Thyroid gland (tissue), 4 donors: ENCODE measurements around the gene RNF213. TPM values are rescaled to one million over a fixed set of nuclear protein-coding genes. Genes with fewer than 3 reads are reported as not detected.

Source experiments
- DNase-seq, 2 donors: peaks; one replicate each; pipeline ENCODE4 v3.0.0-alpha.2; 2019
- H3K27ac ChIP-seq, 3 donors: fragments of 200-600 bp; sonication (generic); 1 replicate in 2 of 3; 2 replicates in 1 of 3; pipeline ENCODE4 v1.5.1; 2016 to 2019; ENCODE audit warnings: mild to moderate bottlenecking in 1 of 3, moderate library complexity in 1 of 3
- H3K27me3 ChIP-seq: fragments of 200-600 bp; sonication (generic); one replicate; pipeline ENCODE4 v1.5.1; 2019
- H3K36me3 ChIP-seq, 2 donors: fragments of 200-600 bp; sonication (generic); one replicate each; pipeline ENCODE4 v1.5.1; 2016 to 2019
- H3K4me1 ChIP-seq, 2 donors: fragments of 200-600 bp; sonication (generic); one replicate each; pipeline ENCODE4 v1.5.1; 2017 to 2019
- H3K4me3 ChIP-seq, 3 donors: fragments of 200-600 bp; sonication (generic); replicated peaks in 1 of 3; 1 replicate in 2 of 3; 2 replicates in 1 of 3; pipeline ENCODE4 v1.5.1; 2016; ENCODE audit warnings: mild to moderate bottlenecking in 1 of 3
- H3K9me3 ChIP-seq: fragments of 200-600 bp; sonication (generic); one replicate; pipeline ENCODE4 v1.5.1; 2017
- CTCF ChIP-seq, 6 experiments: fragments of 200-600 bp in 3 of 6; fragments of 450-650 bp in 3 of 6; sonication (generic) in 3 of 6; IDR thresholded peaks; one replicate each; pipeline ENCODE4 v1.5.1; 2016 to 2019; ENCODE audit warnings: antibody characterized with exemption in 6 of 6, mild to moderate bottlenecking in 2 of 6, inconsistent platforms in 1 of 6, moderate library complexity in 1 of 6
- POLR2A ChIP-seq, 2 donors: fragments of 450-650 bp; IDR thresholded peaks; one replicate each; pipeline ENCODE4 v1.6.1; 2017; ENCODE audit warnings: antibody characterized with exemption in 2 of 2, mild to moderate bottlenecking in 2 of 2, moderate library complexity in 1 of 2
- WGBS, 2 donors: methylation state at CpG; one replicate each; pipeline ENCODE4 v1.1.5; 2017; 5-methylcytosine and 5-hydroxymethylcytosine counted together
- intact Hi-C: fragments of 100-400 bp; cut with DNase I; formaldehyde crosslinking; loops from one replicate; pipeline ENCODE4 v1.15.1; 2023
- total RNA-seq, 4 donors: library from RNA; depleted of rRNA; stranded (reverse); fragments of >200 nt; gene quantifications; one replicate each; pipeline ENCODE4 v1.2.3, GENCODE V29; 2016

The RNF213 gene
- total RNA-seq, 4 donors from 2014 or later = 107 to 245 (median 187) TPM

- intact Hi-C loops = no loop called here
- no peak for DNase-seq
- TF ChIP-seq CTCF (IDR thresholded peaks at IDR 0.05) = no peak
- TF ChIP-seq POLR2A (IDR thresholded peaks at IDR 0.05) = no peak
- H3K27ac ChIP-seq = no peak overlapping the region
- H3K4me3 ChIP-seq = no peak overlapping the region
- WGBS, 2 donors = 90 to 92% methylated on average over 15 to 26 of the region's 26 CpGs
- peaks cover 28 to 40% of the 10 kb centered on the region in 2 donors for H3K36me3 ChIP-seq
- H3K27me3 ChIP-seq = no peaks in the 10 kb centered on the region
- H3K9me3 ChIP-seq = no peaks in the 10 kb centered on the region
- peaks cover 12 to 18% of the 10 kb centered on the region in 2 donors for H3K4me1 ChIP-seq
Measured at GRCh38 chr17:80248894-80249710, 11.6 kb upstream of the RNF213 start.

DNA sequence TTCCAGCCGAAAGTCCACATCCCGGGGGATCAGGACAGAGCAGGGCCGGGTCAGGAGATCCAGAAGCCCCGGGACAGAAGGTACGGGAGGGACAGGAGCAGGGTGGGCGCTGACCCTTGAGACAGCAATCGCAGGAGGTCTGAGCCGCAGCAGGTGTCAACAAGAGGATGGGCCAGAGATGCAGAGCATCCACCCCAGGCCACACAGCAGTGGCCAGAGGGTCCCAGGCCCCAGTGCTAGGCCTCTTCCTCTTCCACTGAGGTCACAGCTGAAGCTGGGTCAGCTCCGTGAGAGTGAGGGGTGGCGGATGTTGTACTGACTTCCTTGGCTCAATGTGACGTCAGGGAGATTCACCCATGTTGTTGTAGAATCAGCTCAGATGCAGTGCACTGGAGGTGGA, 8.7 kb upstream of the RNF213 start:
- Histone ChIP-seq H3K4me3 (no peak overlapping the region), H3K27me3 (no peaks in the 10 kb centered on the region), H3K4me1 (peaks cover 32 to 45% of the 10 kb centered on the region in 2 donors), H3K9me3 (no peaks in the 10 kb centered on the region), H3K36me3 (peaks cover 8 to 20% of the 10 kb centered on the region in 2 donors), H3K27ac (peak overlapping the region in 2 of 3 donors; percentile 84 to 94)
- WGBS, 2 donors = 91 to 92% methylated on average over 11 of the region's 11 CpGs
- intact Hi-C loops = no loop called here
- no peak for TF ChIP-seq POLR2A (IDR thresholded peaks at IDR 0.05)
- TF ChIP-seq CTCF (IDR thresholded peaks at IDR 0.05) = no peak
- DNase-seq = no peak

DNA sequence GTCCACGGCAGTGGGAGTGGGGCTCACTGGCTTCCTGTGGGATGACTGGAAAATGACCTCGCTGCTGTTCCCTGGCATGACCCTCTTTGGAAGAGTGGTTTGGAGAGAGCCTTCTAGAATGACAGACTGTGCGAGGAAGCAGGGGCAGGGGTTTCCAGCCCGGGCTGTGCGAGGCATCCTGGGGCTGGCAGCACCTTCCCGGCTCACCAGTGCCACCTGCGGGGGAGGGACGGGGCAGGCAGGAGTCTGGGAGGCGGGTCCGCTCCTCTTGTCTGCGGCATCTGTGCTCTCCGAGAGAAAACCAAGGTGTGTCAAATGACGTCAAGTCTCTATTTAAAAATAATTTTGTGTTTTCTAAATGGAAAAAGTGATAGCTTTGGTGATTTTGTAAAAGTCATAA, 7.8 kb upstream of the RNF213 start:
- Histone ChIP-seq H3K27ac (peak overlapping the region; percentile 84 to 96 (median 94)), H3K4me1 (peaks cover 32 to 45% of the 10 kb centered on the region in 2 donors), H3K9me3 (no peaks in the 10 kb centered on the region), H3K4me3 (no peak overlapping the region), H3K36me3 (peaks cover 6 to 20% of the 10 kb centered on the region in 2 donors), H3K27me3 (no peaks in the 10 kb centered on the region)
- TF ChIP-seq CTCF (IDR thresholded peaks at IDR 0.05) (peak in 4 of 6 experiments; percentile 30 to 57 (median 44)), POLR2A (IDR thresholded peaks at IDR 0.05) (no peak)
- intact Hi-C loops = no loop called here
- peak; percentile 69 to 72 for DNase-seq
- 49% methylated on average over 13 of the region's 13 CpGs for WGBS, 2 donors

DNA sequence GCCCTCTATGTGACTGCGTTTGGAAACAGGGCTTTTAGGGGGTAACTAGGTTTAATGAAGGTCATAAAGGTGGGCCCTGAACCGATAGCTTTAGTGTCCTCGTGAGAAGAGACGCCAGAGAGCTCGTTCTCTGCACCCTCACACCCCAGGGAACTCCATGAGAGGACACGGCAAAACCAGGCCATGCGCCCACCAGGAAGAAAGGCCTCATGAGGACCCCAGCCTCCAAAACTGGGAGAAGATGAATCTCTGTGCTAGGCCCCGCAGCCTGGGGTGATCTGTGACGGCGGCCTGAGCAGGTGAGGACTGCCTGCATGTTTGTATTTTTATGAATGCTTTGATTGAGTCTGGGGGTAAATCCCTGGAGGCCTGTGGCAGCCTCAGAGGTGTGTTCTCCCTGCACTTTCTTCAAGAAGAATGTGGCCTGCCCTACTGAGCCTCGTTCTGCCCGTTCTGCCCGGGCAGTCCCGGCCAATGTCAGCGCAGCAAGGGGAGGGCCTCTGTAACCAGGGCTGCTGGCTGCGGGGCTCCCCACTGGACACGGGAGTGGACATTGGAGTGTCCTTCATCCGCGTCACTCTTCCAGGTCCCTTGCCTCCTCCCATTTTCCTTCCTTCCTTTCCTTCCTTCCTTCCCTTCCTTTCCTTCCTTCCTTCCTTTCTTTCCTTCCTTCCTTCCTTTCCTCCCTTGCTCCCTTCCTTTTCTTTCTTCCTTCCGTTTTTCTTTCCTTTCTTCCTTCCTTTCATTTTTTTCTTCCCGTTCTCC, 6.8 kb upstream of the RNF213 start:
- intact Hi-C loops = no loop called here

More for the DNA sequence above, 6.8 kb upstream of the RNF213 start:
- peak overlapping the region; percentile 84 to 96 (median 94) for H3K27ac ChIP-seq
- peaks cover 32 to 45% of the 10 kb centered on the region in 2 donors for H3K4me1 ChIP-seq
- peak; percentile 94 to 96 for DNase-seq
- peaks cover 6 to 16% of the 10 kb centered on the region in 2 donors for H3K36me3 ChIP-seq
- 42 to 59% methylated on average over 18 to 21 of the region's 21 CpGs for WGBS, 2 donors
- no peaks in the 10 kb centered on the region for H3K9me3 ChIP-seq
- H3K4me3 ChIP-seq = no peak overlapping the region
- no peak for TF ChIP-seq CTCF (IDR thresholded peaks at IDR 0.05)
- peak in 1 of 2 donors; percentile 74 for TF ChIP-seq POLR2A (IDR thresholded peaks at IDR 0.05)
- no peaks in the 10 kb centered on the region for H3K27me3 ChIP-seq
